H9 (cell line): ENCODE measurements around the gene TLR3. TPM values are rescaled to one million over a fixed set of nuclear protein-coding genes. Genes with fewer than 3 reads are reported as not detected.

Experiments
- DNase-seq: peaks from one replicate; pipeline ENCODE4 v3.0.0-alpha.2; 2017
- H2AFZ ChIP-seq: one replicate; pipeline ENCODE4 v1.6.1; 2013; ENCODE audit warnings: mild to moderate bottlenecking, low read length, control low read depth, moderate library complexity
- H2AK5ac ChIP-seq: 2 replicates; pipeline ENCODE4 v1.6.1; 2013; ENCODE audit warnings: low read length, control low read depth, mixed read lengths; ENCODE audit not compliant: insufficient read length
- H2BK120ac ChIP-seq: one replicate; pipeline ENCODE4 v1.6.1; 2013; ENCODE audit warnings: low read depth, mild to moderate bottlenecking, low read length, control low read depth, inconsistent platforms; ENCODE audit not compliant: poor library complexity, severe bottlenecking
- H2BK12ac ChIP-seq: 2 replicates; pipeline ENCODE4 v1.6.1; 2013; ENCODE audit warnings: low read length, control low read depth, mixed read lengths, low read depth; ENCODE audit not compliant: insufficient read length
- H2BK15ac ChIP-seq: 2 replicates; pipeline ENCODE4 v1.6.1; 2013; ENCODE audit warnings: low read depth, low read length, control low read depth
- H2BK20ac ChIP-seq: one replicate; pipeline ENCODE4 v1.6.1; 2013; ENCODE audit warnings: low read depth, mild to moderate bottlenecking, low read length, control low read depth, inconsistent platforms; ENCODE audit not compliant: poor library complexity, severe bottlenecking
- H2BK5ac ChIP-seq: 2 replicates; pipeline ENCODE4 v1.6.1; 2013; ENCODE audit warnings: low read length, control low read depth, mixed read lengths; ENCODE audit not compliant: insufficient read length
- H3K14ac ChIP-seq: 2 replicates; pipeline ENCODE4 v1.6.1; 2013; ENCODE audit warnings: low read length, control low read depth; ENCODE audit not compliant: insufficient read depth
- H3K18ac ChIP-seq: 2 replicates; pipeline ENCODE4 v1.6.1; 2013; ENCODE audit warnings: low read depth, mild to moderate bottlenecking, mixed read lengths, low read length, control low read depth; ENCODE audit not compliant: insufficient read length
- H3K23ac ChIP-seq: 2 replicates; pipeline ENCODE4 v1.6.1; 2013; ENCODE audit warnings: low read length, control low read depth, mixed read lengths, low read depth; ENCODE audit not compliant: insufficient read length
- H3K23me2 ChIP-seq: 2 replicates; pipeline ENCODE4 v1.6.1; 2013; ENCODE audit warnings: low read depth, mild to moderate bottlenecking, mixed read lengths, low read length, control low read depth; ENCODE audit not compliant: insufficient read length, poor library complexity, severe bottlenecking
- H3K27ac ChIP-seq: 2 replicates; pipeline ENCODE4 v1.5.1; 2013; ENCODE audit warnings: low read length, control low read depth, mixed read lengths, low read depth; ENCODE audit not compliant: insufficient read length
- H3K27me3 ChIP-seq: 2 replicates; pipeline ENCODE4 v1.6.1; 2013; ENCODE audit warnings: low read length, control low read depth, inconsistent platforms; ENCODE audit not compliant: insufficient read depth
- H3K4ac ChIP-seq: 2 replicates; pipeline ENCODE4 v1.6.1; 2013; ENCODE audit warnings: low read depth, mild to moderate bottlenecking, control low read depth, inconsistent platforms, low read length, moderate library complexity
- H3K4me1 ChIP-seq: 2 replicates; pipeline ENCODE4 v1.6.1; 2013; ENCODE audit warnings: low read length, control low read depth, inconsistent platforms; ENCODE audit not compliant: insufficient read depth
- H3K4me2 ChIP-seq: 2 replicates; pipeline ENCODE4 v1.6.1; 2013; ENCODE audit warnings: low read length, control low read depth, mixed read lengths; ENCODE audit not compliant: insufficient read length, insufficient read depth
- H3K56ac ChIP-seq: 2 replicates; pipeline ENCODE4 v1.6.1; 2013; ENCODE audit warnings: low read depth, mild to moderate bottlenecking, mixed read lengths, low read length, control low read depth; ENCODE audit not compliant: insufficient read length
- H3K79me1 ChIP-seq: 2 replicates; pipeline ENCODE4 v1.6.1; 2013; ENCODE audit warnings: low read depth, mild to moderate bottlenecking, moderate library complexity, low read length, control low read depth, inconsistent platforms; ENCODE audit not compliant: insufficient read depth, poor library complexity, severe bottlenecking
- H3K79me2 ChIP-seq: 2 replicates; pipeline ENCODE4 v1.6.1; 2013; ENCODE audit warnings: low read length, control low read depth, inconsistent platforms; ENCODE audit not compliant: insufficient read depth
- H3K9ac ChIP-seq: 2 replicates; pipeline ENCODE4 v1.6.1; 2013; ENCODE audit warnings: low read length, control low read depth, mixed read lengths; ENCODE audit not compliant: insufficient read length; ENCODE audit errors: extremely low read depth
- H3K9me3 ChIP-seq: one replicate; pipeline ENCODE4 v1.6.1; 2013; ENCODE audit warnings: low read depth, low read length, inconsistent platforms; ENCODE audit not compliant: control insufficient read depth
- H3T11ph ChIP-seq: one replicate; pipeline ENCODE4 v1.6.1; 2013; ENCODE audit warnings: mild to moderate bottlenecking, low read length, control low read depth, inconsistent platforms
- H4K20me1 ChIP-seq: one replicate; pipeline ENCODE4 v1.6.1; 2013; ENCODE audit not compliant: control insufficient read depth, insufficient read length, insufficient read depth
- H4K5ac ChIP-seq: 2 replicates; pipeline ENCODE4 v1.6.1; 2013; ENCODE audit warnings: low read depth, mild to moderate bottlenecking, mixed read lengths, low read length, control low read depth; ENCODE audit not compliant: insufficient read length
- H4K8ac ChIP-seq: replicated peaks from 2 replicates; pipeline ENCODE4 v1.6.1; 2013; ENCODE audit warnings: low read length, control low read depth, mixed read lengths, low read depth; ENCODE audit not compliant: insufficient read length
- H4K91ac ChIP-seq: 2 replicates; pipeline ENCODE4 v1.6.1; 2013; ENCODE audit warnings: low read depth, mild to moderate bottlenecking, moderate library complexity, mixed read lengths, low read length, control low read depth; ENCODE audit not compliant: insufficient read length
- H3K27ac Mint-ChIP-seq, 3 experiments: 2 replicates in 2 of 3; 3 replicates in 1 of 3; pipeline ENCODE4 v1.8.0; 2020 to 2021; ENCODE audit warnings: mixed read lengths in 3 of 3, mild to moderate bottlenecking in 1 of 3, moderate library complexity in 1 of 3
- H3K27me3 Mint-ChIP-seq: 2 replicates; pipeline ENCODE4 v1.8.0; 2021; ENCODE audit warnings: low read depth, mild to moderate bottlenecking, moderate library complexity, mixed read lengths
- H3K36me3 Mint-ChIP-seq, 3 experiments: 2 replicates in 2 of 3; 3 replicates in 1 of 3; pipeline ENCODE4 v1.8.0; 2020 to 2021; ENCODE audit warnings: low read depth in 3 of 3, mixed read lengths in 3 of 3; ENCODE audit not compliant: insufficient read depth in 1 of 3
- H3K4me1 Mint-ChIP-seq, 2 experiments: 2 replicates each; pipeline ENCODE4 v1.8.0; 2020; ENCODE audit warnings: mixed read lengths in 2 of 2
- H3K4me3 Mint-ChIP-seq, 2 experiments: 2 replicates in 1 of 2; 3 replicates in 1 of 2; pipeline ENCODE4 v1.8.0; 2020 to 2021; ENCODE audit warnings: mild to moderate bottlenecking in 2 of 2, mixed read lengths in 2 of 2, moderate library complexity in 1 of 2
- H3K9me3 Mint-ChIP-seq, 2 experiments: 2 replicates in 1 of 2; 3 replicates in 1 of 2; pipeline ENCODE4 v1.8.0; 2020; ENCODE audit warnings: mild to moderate bottlenecking in 2 of 2, mixed read lengths in 2 of 2, moderate library complexity in 1 of 2
- total RNA-seq: library from RNA; stranded (reverse); gene quantifications from 2 replicates; pipeline ENCODE4 v1.2.1, GENCODE V29; 2021
- TF ChIP-seq, protein P1 (sequence below): fragments of 200-600 bp; sonication (generic); conservative IDR thresholded peaks from 3 replicates; pipeline ENCODE4 v1.8.0; 2021; ENCODE audit warnings: antibody characterized with exemption, mild to moderate bottlenecking

TLR3 gene
- total RNA-seq, 1 experiment from 2014 or later, result 0.92 TPM

DNA sequence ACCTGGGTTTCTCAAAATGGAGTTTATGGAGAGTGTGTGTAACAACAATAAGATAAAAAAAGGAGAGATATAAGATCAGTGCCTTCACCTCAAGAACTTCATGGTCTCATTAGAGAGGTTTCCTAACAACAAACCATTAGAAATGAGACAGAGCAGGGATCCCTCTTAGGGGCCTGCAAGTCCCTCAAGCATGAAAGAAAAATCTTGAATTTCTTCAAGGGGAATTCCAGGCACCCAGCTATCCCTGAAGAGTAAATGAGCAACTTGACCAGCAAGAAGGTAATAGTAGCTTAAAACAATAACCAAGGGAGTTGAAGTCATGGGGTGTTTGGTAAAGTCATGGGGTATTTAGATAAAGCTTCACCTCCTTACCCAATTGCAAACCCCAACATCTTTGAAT, 49.7 kb upstream of the TLR3 start:
- no peak for DNase-seq
- Mint-ChIP-seq H3K9me3 (peaks cover 4 to 6% of the 10 kb centered on the region in 2 experiments; a peak in 2 of 5 replicates), H3K4me1 (peaks cover 31 to 38% of the 10 kb centered on the region in 2 experiments), H3K36me3 (peaks cover 0 to 10% (median 6%) of the 10 kb centered on the region in 3 experiments; a peak in 5 of 7 replicates), H3K27me3 (no peaks in the 10 kb centered on the region; the same call in 1 of the 2 replicates), H3K4me3 (no peak overlapping the region), H3K27ac (no peak overlapping the region)
- H3K9ac ChIP-seq, result no peak overlapping the region
- H3K14ac ChIP-seq, result no peak overlapping the region
- TF ChIP-seq, protein P1, sequence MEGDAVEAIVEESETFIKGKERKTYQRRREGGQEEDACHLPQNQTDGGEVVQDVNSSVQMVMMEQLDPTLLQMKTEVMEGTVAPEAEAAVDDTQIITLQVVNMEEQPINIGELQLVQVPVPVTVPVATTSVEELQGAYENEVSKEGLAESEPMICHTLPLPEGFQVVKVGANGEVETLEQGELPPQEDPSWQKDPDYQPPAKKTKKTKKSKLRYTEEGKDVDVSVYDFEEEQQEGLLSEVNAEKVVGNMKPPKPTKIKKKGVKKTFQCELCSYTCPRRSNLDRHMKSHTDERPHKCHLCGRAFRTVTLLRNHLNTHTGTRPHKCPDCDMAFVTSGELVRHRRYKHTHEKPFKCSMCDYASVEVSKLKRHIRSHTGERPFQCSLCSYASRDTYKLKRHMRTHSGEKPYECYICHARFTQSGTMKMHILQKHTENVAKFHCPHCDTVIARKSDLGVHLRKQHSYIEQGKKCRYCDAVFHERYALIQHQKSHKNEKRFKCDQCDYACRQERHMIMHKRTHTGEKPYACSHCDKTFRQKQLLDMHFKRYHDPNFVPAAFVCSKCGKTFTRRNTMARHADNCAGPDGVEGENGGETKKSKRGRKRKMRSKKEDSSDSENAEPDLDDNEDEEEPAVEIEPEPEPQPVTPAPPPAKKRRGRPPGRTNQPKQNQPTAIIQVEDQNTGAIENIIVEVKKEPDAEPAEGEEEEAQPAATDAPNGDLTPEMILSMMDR, result no peak
- H3K9me3 ChIP-seq, result no peaks in the 10 kb centered on the region
- H3K79me2 ChIP-seq, result no peaks in the 10 kb centered on the region
- no peak overlapping the region for H2BK15ac ChIP-seq
- no peaks in the 10 kb centered on the region for H3K27me3 ChIP-seq
- H2AFZ ChIP-seq, result no peak overlapping the region
- H3K79me1 ChIP-seq, result no peaks in the 10 kb centered on the region
- no peak overlapping the region for H2BK120ac ChIP-seq
- H4K8ac ChIP-seq, result no peak overlapping the region
- H2BK5ac ChIP-seq, result no peak overlapping the region
- H2AK5ac ChIP-seq, result no peak overlapping the region
- H4K91ac ChIP-seq, result no peak overlapping the region
- no peak overlapping the region for H3K4me2 ChIP-seq
- H2BK20ac ChIP-seq, result no peak overlapping the region
- no peaks in the 10 kb centered on the region for H3K23me2 ChIP-seq
- H3K56ac ChIP-seq, result no peak overlapping the region
- H3K18ac ChIP-seq, result no peak overlapping the region
- peaks cover 2% of the 10 kb centered on the region; the same call in 1 of the 2 replicates for H3K4me1 ChIP-seq
- no peak overlapping the region for H3T11ph ChIP-seq
- no peak overlapping the region for H3K23ac ChIP-seq
- no peak overlapping the region for H3K27ac ChIP-seq
- H3K4ac ChIP-seq, result no peak overlapping the region
- H4K5ac ChIP-seq, result no peak overlapping the region
- no peak overlapping the region for H2BK12ac ChIP-seq
- H4K20me1 ChIP-seq, result no peaks in the 10 kb centered on the region
